H9 (cell line): ENCODE measurements around the gene MAGI1. TPM values are rescaled to one million over a fixed set of nuclear protein-coding genes. Genes with fewer than 3 reads are reported as not detected.

Experiments
- DNase-seq: peaks from one replicate; pipeline ENCODE4 v3.0.0-alpha.2; 2017
- H2AFZ ChIP-seq: one replicate; pipeline ENCODE4 v1.6.1; 2013; ENCODE audit warnings: mild to moderate bottlenecking, low read length, control low read depth, moderate library complexity
- H2AK5ac ChIP-seq: 2 replicates; pipeline ENCODE4 v1.6.1; 2013; ENCODE audit warnings: low read length, control low read depth, mixed read lengths; ENCODE audit not compliant: insufficient read length
- H2BK120ac ChIP-seq: one replicate; pipeline ENCODE4 v1.6.1; 2013; ENCODE audit warnings: low read depth, mild to moderate bottlenecking, low read length, control low read depth, inconsistent platforms; ENCODE audit not compliant: poor library complexity, severe bottlenecking
- H2BK12ac ChIP-seq: 2 replicates; pipeline ENCODE4 v1.6.1; 2013; ENCODE audit warnings: low read length, control low read depth, mixed read lengths, low read depth; ENCODE audit not compliant: insufficient read length
- H2BK15ac ChIP-seq: 2 replicates; pipeline ENCODE4 v1.6.1; 2013; ENCODE audit warnings: low read depth, low read length, control low read depth
- H2BK20ac ChIP-seq: one replicate; pipeline ENCODE4 v1.6.1; 2013; ENCODE audit warnings: low read depth, mild to moderate bottlenecking, low read length, control low read depth, inconsistent platforms; ENCODE audit not compliant: poor library complexity, severe bottlenecking
- H2BK5ac ChIP-seq: 2 replicates; pipeline ENCODE4 v1.6.1; 2013; ENCODE audit warnings: low read length, control low read depth, mixed read lengths; ENCODE audit not compliant: insufficient read length
- H3K14ac ChIP-seq: 2 replicates; pipeline ENCODE4 v1.6.1; 2013; ENCODE audit warnings: low read length, control low read depth; ENCODE audit not compliant: insufficient read depth
- H3K18ac ChIP-seq: 2 replicates; pipeline ENCODE4 v1.6.1; 2013; ENCODE audit warnings: low read depth, mild to moderate bottlenecking, mixed read lengths, low read length, control low read depth; ENCODE audit not compliant: insufficient read length
- H3K23ac ChIP-seq: 2 replicates; pipeline ENCODE4 v1.6.1; 2013; ENCODE audit warnings: low read length, control low read depth, mixed read lengths, low read depth; ENCODE audit not compliant: insufficient read length
- H3K23me2 ChIP-seq: 2 replicates; pipeline ENCODE4 v1.6.1; 2013; ENCODE audit warnings: low read depth, mild to moderate bottlenecking, mixed read lengths, low read length, control low read depth; ENCODE audit not compliant: insufficient read length, poor library complexity, severe bottlenecking
- H3K27ac ChIP-seq: 2 replicates; pipeline ENCODE4 v1.5.1; 2013; ENCODE audit warnings: low read length, control low read depth, mixed read lengths, low read depth; ENCODE audit not compliant: insufficient read length
- H3K27me3 ChIP-seq: 2 replicates; pipeline ENCODE4 v1.6.1; 2013; ENCODE audit warnings: low read length, control low read depth, inconsistent platforms; ENCODE audit not compliant: insufficient read depth
- H3K4ac ChIP-seq: 2 replicates; pipeline ENCODE4 v1.6.1; 2013; ENCODE audit warnings: low read depth, mild to moderate bottlenecking, control low read depth, inconsistent platforms, low read length, moderate library complexity
- H3K4me1 ChIP-seq: 2 replicates; pipeline ENCODE4 v1.6.1; 2013; ENCODE audit warnings: low read length, control low read depth, inconsistent platforms; ENCODE audit not compliant: insufficient read depth
- H3K4me2 ChIP-seq: 2 replicates; pipeline ENCODE4 v1.6.1; 2013; ENCODE audit warnings: low read length, control low read depth, mixed read lengths; ENCODE audit not compliant: insufficient read length, insufficient read depth
- H3K56ac ChIP-seq: 2 replicates; pipeline ENCODE4 v1.6.1; 2013; ENCODE audit warnings: low read depth, mild to moderate bottlenecking, mixed read lengths, low read length, control low read depth; ENCODE audit not compliant: insufficient read length
- H3K79me1 ChIP-seq: 2 replicates; pipeline ENCODE4 v1.6.1; 2013; ENCODE audit warnings: low read depth, mild to moderate bottlenecking, moderate library complexity, low read length, control low read depth, inconsistent platforms; ENCODE audit not compliant: insufficient read depth, poor library complexity, severe bottlenecking
- H3K79me2 ChIP-seq: 2 replicates; pipeline ENCODE4 v1.6.1; 2013; ENCODE audit warnings: low read length, control low read depth, inconsistent platforms; ENCODE audit not compliant: insufficient read depth
- H3K9ac ChIP-seq: 2 replicates; pipeline ENCODE4 v1.6.1; 2013; ENCODE audit warnings: low read length, control low read depth, mixed read lengths; ENCODE audit not compliant: insufficient read length; ENCODE audit errors: extremely low read depth
- H3K9me3 ChIP-seq: one replicate; pipeline ENCODE4 v1.6.1; 2013; ENCODE audit warnings: low read depth, low read length, inconsistent platforms; ENCODE audit not compliant: control insufficient read depth
- H3T11ph ChIP-seq: one replicate; pipeline ENCODE4 v1.6.1; 2013; ENCODE audit warnings: mild to moderate bottlenecking, low read length, control low read depth, inconsistent platforms
- H4K20me1 ChIP-seq: one replicate; pipeline ENCODE4 v1.6.1; 2013; ENCODE audit not compliant: control insufficient read depth, insufficient read length, insufficient read depth
- H4K5ac ChIP-seq: 2 replicates; pipeline ENCODE4 v1.6.1; 2013; ENCODE audit warnings: low read depth, mild to moderate bottlenecking, mixed read lengths, low read length, control low read depth; ENCODE audit not compliant: insufficient read length
- H4K8ac ChIP-seq: replicated peaks from 2 replicates; pipeline ENCODE4 v1.6.1; 2013; ENCODE audit warnings: low read length, control low read depth, mixed read lengths, low read depth; ENCODE audit not compliant: insufficient read length
- H4K91ac ChIP-seq: 2 replicates; pipeline ENCODE4 v1.6.1; 2013; ENCODE audit warnings: low read depth, mild to moderate bottlenecking, moderate library complexity, mixed read lengths, low read length, control low read depth; ENCODE audit not compliant: insufficient read length
- H3K27ac Mint-ChIP-seq, 3 experiments: 2 replicates in 2 of 3; 3 replicates in 1 of 3; pipeline ENCODE4 v1.8.0; 2020 to 2021; ENCODE audit warnings: mixed read lengths in 3 of 3, mild to moderate bottlenecking in 1 of 3, moderate library complexity in 1 of 3
- H3K27me3 Mint-ChIP-seq: 2 replicates; pipeline ENCODE4 v1.8.0; 2021; ENCODE audit warnings: low read depth, mild to moderate bottlenecking, moderate library complexity, mixed read lengths
- H3K36me3 Mint-ChIP-seq, 3 experiments: 2 replicates in 2 of 3; 3 replicates in 1 of 3; pipeline ENCODE4 v1.8.0; 2020 to 2021; ENCODE audit warnings: low read depth in 3 of 3, mixed read lengths in 3 of 3; ENCODE audit not compliant: insufficient read depth in 1 of 3
- H3K4me1 Mint-ChIP-seq, 2 experiments: 2 replicates each; pipeline ENCODE4 v1.8.0; 2020; ENCODE audit warnings: mixed read lengths in 2 of 2
- H3K4me3 Mint-ChIP-seq, 2 experiments: 2 replicates in 1 of 2; 3 replicates in 1 of 2; pipeline ENCODE4 v1.8.0; 2020 to 2021; ENCODE audit warnings: mild to moderate bottlenecking in 2 of 2, mixed read lengths in 2 of 2, moderate library complexity in 1 of 2
- H3K9me3 Mint-ChIP-seq, 2 experiments: 2 replicates in 1 of 2; 3 replicates in 1 of 2; pipeline ENCODE4 v1.8.0; 2020; ENCODE audit warnings: mild to moderate bottlenecking in 2 of 2, mixed read lengths in 2 of 2, moderate library complexity in 1 of 2
- WGBS: extraction: QIAGEN DNeasy Blood & Tissue Kit; methylation state at CpG from one replicate; pipeline ENCODE4 v1.1.7; 2013; ENCODE audit warnings: missing lambda C conversion rate, low lambda C conversion rate, mixed read lengths; ENCODE audit not compliant: insufficient read length; ENCODE audit errors: extremely low coverage; 5-methylcytosine and 5-hydroxymethylcytosine counted together
- total RNA-seq: library from RNA; stranded (reverse); gene quantifications from 2 replicates; pipeline ENCODE4 v1.2.1, GENCODE V29; 2021
- TF ChIP-seq, protein P1 (sequence below): fragments of 200-600 bp; sonication (generic); conservative IDR thresholded peaks from 3 replicates; pipeline ENCODE4 v1.8.0; 2021; ENCODE audit warnings: antibody characterized with exemption, mild to moderate bottlenecking

MAGI1 gene
- total RNA-seq, 1 experiment from 2014 or later, result 65.7 TPM

DNA sequence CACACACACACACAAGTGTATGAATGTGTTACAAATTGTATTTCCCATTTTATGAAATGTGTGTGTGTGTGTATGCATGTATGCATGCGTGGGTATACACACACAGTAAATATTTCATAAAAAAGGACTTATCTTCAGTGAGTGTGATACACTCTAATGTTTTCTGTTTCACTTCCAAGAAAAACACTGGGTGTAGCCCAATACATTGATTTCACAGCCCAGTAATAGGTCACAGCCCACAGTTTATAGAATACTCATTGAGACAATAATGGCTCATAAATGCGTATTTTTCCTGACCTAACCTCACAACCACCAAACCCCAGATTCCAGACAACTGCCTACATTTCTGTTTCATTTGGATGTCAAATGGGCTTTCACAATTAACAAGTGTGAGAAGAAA, 619.5 kb downstream of the MAGI1 start:
- no peak overlapping the region for H2AK5ac ChIP-seq
- no peak overlapping the region for H4K8ac ChIP-seq
- H3K79me2 ChIP-seq, result no peaks in the 10 kb centered on the region
- no peak overlapping the region for H2BK5ac ChIP-seq
- H2BK20ac ChIP-seq, result no peak overlapping the region
- H3K4me1 ChIP-seq, result no peaks in the 10 kb centered on the region
- Mint-ChIP-seq H3K27ac (no peak overlapping the region), H3K9me3 (no peaks in the 10 kb centered on the region), H3K4me3 (no peak overlapping the region), H3K36me3 (peaks cover 5 to 9% (median 6%) of the 10 kb centered on the region in 3 experiments; a peak in 5 of 7 replicates), H3K4me1 (0 out of 4 replicates have a peak, but pooled peaks cover 0 to 3% of the 10 kb centered on the region in 2 experiments), H3K27me3 (no peaks in the 10 kb centered on the region)
- WGBS, result no CpG with 5 or more reads among the region's 2 CpGs
- H3K9ac ChIP-seq, result no peak overlapping the region
- no peak overlapping the region for H3K23ac ChIP-seq
- H3K27ac ChIP-seq, result no peak overlapping the region
- H4K20me1 ChIP-seq, result no peaks in the 10 kb centered on the region
- no peak overlapping the region for H3T11ph ChIP-seq
- H2BK15ac ChIP-seq, result no peak overlapping the region
- no peak overlapping the region for H3K4me2 ChIP-seq
- no peaks in the 10 kb centered on the region for H3K23me2 ChIP-seq
- H4K91ac ChIP-seq, result no peak overlapping the region
- no peak overlapping the region for H3K56ac ChIP-seq
- H3K18ac ChIP-seq, result no peak overlapping the region
- H3K14ac ChIP-seq, result no peak overlapping the region
- H3K27me3 ChIP-seq, result no peaks in the 10 kb centered on the region
- no peak overlapping the region for H4K5ac ChIP-seq
- DNase-seq, result no peak
- H3K9me3 ChIP-seq, result no peaks in the 10 kb centered on the region
- TF ChIP-seq, protein P1, sequence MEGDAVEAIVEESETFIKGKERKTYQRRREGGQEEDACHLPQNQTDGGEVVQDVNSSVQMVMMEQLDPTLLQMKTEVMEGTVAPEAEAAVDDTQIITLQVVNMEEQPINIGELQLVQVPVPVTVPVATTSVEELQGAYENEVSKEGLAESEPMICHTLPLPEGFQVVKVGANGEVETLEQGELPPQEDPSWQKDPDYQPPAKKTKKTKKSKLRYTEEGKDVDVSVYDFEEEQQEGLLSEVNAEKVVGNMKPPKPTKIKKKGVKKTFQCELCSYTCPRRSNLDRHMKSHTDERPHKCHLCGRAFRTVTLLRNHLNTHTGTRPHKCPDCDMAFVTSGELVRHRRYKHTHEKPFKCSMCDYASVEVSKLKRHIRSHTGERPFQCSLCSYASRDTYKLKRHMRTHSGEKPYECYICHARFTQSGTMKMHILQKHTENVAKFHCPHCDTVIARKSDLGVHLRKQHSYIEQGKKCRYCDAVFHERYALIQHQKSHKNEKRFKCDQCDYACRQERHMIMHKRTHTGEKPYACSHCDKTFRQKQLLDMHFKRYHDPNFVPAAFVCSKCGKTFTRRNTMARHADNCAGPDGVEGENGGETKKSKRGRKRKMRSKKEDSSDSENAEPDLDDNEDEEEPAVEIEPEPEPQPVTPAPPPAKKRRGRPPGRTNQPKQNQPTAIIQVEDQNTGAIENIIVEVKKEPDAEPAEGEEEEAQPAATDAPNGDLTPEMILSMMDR, result no peak
- no peak overlapping the region for H2BK120ac ChIP-seq
- H3K4ac ChIP-seq, result no peak overlapping the region
- no peak overlapping the region for H2AFZ ChIP-seq
- H2BK12ac ChIP-seq, result no peak overlapping the region
- no peaks in the 10 kb centered on the region for H3K79me1 ChIP-seq
